K562 (cell line): ENCODE data around the gene ERFL. TPM values are rescaled to one million over a fixed set of nuclear protein-coding genes. Genes with fewer than 3 reads are reported as not detected.
A peak's percentile ranks its signal among the peaks of the same experiment; 100 is the strongest.

Experiments
- AFF4 ChIP-seq: sonication (generic); formaldehyde crosslinking; IDR thresholded peaks from 2 replicates; pipeline ENCODE4 v1.8.0; 2023; ENCODE audit warnings: mild to moderate bottlenecking, missing genetic modification reagents
- ARHGAP35 ChIP-seq: fragments of 450-650 bp; IDR thresholded peaks from 2 replicates; pipeline ENCODE4 v1.6.1; 2018; ENCODE audit not compliant: partially characterized antibody
- ESRRA ChIP-seq: fragments of 450-650 bp; IDR thresholded peaks from 2 replicates; pipeline ENCODE4 v1.6.1; 2014; ENCODE audit warnings: low read depth, mild to moderate bottlenecking, moderate library complexity, borderline replicate concordance
- MBD1 ChIP-seq: fragments of 250-450 bp; sonication (Bioruptor Pico); IDR thresholded peaks from 2 replicates; pipeline ENCODE4 v1.8.0; 2022; ENCODE audit warnings: inconsistent platforms
- REST ChIP-seq, 2 experiments: fragments of 450-650 bp; formaldehyde crosslinking in 1 of 2; IDR thresholded peaks; 2 replicates each; pipeline versions ENCODE4 v1.4.0 to v1.6.1; 2014 to 2020; ENCODE audit warnings: mild to moderate bottlenecking in 2 of 2, borderline replicate concordance in 1 of 2, low read depth in 1 of 2
- TFE3 ChIP-seq: fragments of 450-650 bp; formaldehyde crosslinking; IDR thresholded peaks from 2 replicates; pipeline ENCODE4 v1.4.0; 2020; ENCODE audit warnings: mild to moderate bottlenecking, mixed read lengths
- ZBTB2 ChIP-seq: fragments of 450-650 bp; IDR thresholded peaks from 2 replicates; pipeline ENCODE4 v1.6.1; 2016; ENCODE audit warnings: antibody characterized with exemption
- ZNF24 ChIP-seq: fragments of 450-650 bp; IDR thresholded peaks from 2 replicates; pipeline ENCODE4 v1.6.1; 2016
- ZNF3 ChIP-seq: fragments of 250-450 bp; sonication (Bioruptor Pico); IDR thresholded peaks from 2 replicates; pipeline ENCODE4 v1.5.0; 2021; ENCODE audit warnings: mild to moderate bottlenecking, moderate library complexity
- ZNF444 ChIP-seq: fragments of 250-450 bp; sonication (Bioruptor Pico); IDR thresholded peaks from 2 replicates; pipeline ENCODE4 v1.4.0; 2020; ENCODE audit warnings: mild to moderate bottlenecking, moderate library complexity
- polyA plus RNA-seq, 8 experiments: library from polyadenylated mRNA; depleted of rRNA in 4 of 8; stranded (reverse) in 5 of 8; unstranded in 3 of 8; fragments of >200 nt; fragmentation: Nextera tagmentation in 2 of 8; fragmentation: Illumina TruSeq in 1 of 8; extraction: Ambion mirVana in 2 of 8; extraction: Trizol in 1 of 8; gene quantifications; 2 replicates each; pipeline versions ENCODE4 v1.2.1 to v1.2.3, GENCODE V29; 2011 to 2014; ENCODE audit warnings: inconsistent platforms in 1 of 8, missing spikeins in 1 of 8
- total RNA-seq, 7 experiments: library from RNA; depleted of rRNA in 6 of 7; stranded (reverse); fragments of >200 nt in 6 of 7; fragmentation: Illumina TruSeq in 2 of 7; extraction: Trizol in 2 of 7; gene quantifications; 2 replicates each; pipeline versions ENCODE4 v1.2.1 to v1.2.3, GENCODE V29; 2011 to 2021; ENCODE audit warnings: low replicate concordance in 1 of 7

ERFL gene
- total and polyA plus RNA-seq, 9 of the 15 experiments (the other 6 are each of a cell fraction or from before 2014, with no cell fraction given) = 0.07 to 0.75 (median 0.32) TPM; not detected in 4

- TF ChIP-seq ZNF3 (CRISPR knock-in tag) (no peak), ESRRA (peak; percentile 59; the same call in 1 of the 2 replicates), REST (IDR thresholded peaks at IDR 0.05; ENCODE audit: borderline replicate concordance) (peak; percentile 62; the same call in 1 of the 2 replicates), REST (CRISPR knock-in tag; IDR thresholded peaks at IDR 0.05; ENCODE audit: low read depth) (no peak), AFF4 (CRISPR knock-in tag) (no peak), ARHGAP35 (no peak), MBD1 (CRISPR knock-in tag) (no peak), ZBTB2 (0 out of 2 replicates have a peak, but pooled peaks have one; percentile 33), ZNF24 (no peak), ZNF444 (CRISPR knock-in tag) (no peak), TFE3 (CRISPR knock-in tag) (no peak)
Observed at GRCh38 chr19:41934849-41935374, 6.7 kb upstream of the ERFL start (continued).
